GM18505 (cell line): ENCODE data around the gene KCNAB2.
"Not testable (repeated sequence)": the region's sequence is repeated elsewhere in the genome, so short reads cannot be mapped to it uniquely, and the experiment has no call there.

Experiments
- ATAC-seq: cut with Tn5 transposase; IDR thresholded peaks from one replicate; pipeline ENCODE4 v1.9.1; 2021; ENCODE audit not compliant: unreplicated experiment
- POLR2A ChIP-seq: IDR thresholded peaks from 4 replicates; pipeline ENCODE4 v1.6.1; 2011; ENCODE audit warnings: borderline replicate concordance; ENCODE audit not compliant: insufficient read depth, insufficient read length; ENCODE audit errors: extremely low read depth

The KCNAB2 gene

DNA sequence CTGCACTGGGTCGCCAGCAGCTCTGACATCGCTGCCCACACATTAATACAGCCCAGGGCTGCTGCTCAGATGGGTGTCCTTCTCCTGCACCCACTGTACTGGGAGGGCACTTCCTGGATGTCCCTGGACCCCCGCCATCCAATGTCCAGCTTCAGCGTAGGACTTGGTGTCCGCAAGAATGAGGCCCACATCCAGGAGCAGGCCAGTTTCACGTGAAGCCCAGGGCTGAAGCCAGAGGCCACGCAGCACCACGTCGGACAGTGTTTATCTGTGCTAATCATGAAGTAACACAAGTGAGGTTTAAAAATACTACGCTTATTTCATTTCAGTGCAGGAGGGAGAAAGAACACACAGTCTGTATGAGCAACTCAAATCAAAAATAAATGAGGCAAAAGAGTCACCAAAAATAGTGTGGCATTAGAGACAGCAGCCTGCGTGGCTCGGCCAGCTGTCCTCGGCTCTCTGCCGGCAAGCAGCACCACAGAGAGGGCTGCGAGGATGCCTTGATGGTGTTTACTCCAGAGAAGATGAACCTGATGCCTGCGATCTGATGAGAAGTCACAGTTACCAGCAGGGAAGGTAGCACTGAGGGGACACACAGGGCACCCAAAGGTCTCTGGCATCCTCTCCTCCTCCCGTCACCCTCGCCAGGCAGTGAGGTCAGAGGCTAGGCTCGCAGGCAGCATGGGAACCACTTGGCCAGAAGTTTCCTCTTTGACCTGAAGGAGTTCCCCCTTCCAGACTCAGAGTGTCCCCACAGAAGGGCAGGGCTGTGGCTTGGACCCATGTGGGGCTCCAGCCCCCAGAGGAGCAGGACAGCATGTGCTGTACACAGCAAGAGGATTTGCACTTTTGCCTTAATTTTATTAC is 31.3 kb upstream of the KCNAB2 start:
- no peak for TF ChIP-seq POLR2A
- ATAC-seq: no peak

DNA sequence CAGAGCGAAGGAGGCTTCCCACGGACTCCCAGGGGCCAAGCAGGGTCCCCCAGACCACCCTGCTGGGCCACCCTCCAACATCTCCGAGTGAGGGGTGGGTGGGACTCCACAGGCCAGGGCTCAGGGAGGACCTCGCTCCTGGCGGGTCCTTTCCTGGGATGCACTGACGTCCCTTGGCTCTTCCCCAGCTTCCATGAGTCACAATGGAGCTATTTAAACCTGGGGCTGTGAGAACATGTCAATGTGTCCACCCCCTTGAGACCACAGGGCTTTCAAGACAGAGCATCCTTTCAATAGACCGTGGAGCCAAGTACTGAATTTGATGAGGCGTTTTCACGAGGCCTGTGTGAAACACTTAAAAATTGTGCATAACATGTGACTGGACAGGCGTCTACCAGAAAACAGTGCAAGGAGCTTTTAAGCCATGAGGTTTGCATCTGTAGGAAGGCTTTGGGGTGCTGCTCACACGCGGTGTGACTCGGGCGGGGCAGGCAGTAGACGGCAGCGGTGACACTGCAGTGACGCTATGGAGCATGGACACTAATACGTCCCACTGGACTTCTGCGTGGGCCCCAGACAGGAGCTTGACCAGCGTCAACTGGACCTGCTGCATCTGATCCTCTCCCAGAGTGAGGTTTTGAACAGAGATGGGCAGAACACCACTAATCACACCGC is 29.4 kb upstream of the KCNAB2 start:
- ATAC-seq: no peak
- TF ChIP-seq POLR2A: no peak

DNA sequence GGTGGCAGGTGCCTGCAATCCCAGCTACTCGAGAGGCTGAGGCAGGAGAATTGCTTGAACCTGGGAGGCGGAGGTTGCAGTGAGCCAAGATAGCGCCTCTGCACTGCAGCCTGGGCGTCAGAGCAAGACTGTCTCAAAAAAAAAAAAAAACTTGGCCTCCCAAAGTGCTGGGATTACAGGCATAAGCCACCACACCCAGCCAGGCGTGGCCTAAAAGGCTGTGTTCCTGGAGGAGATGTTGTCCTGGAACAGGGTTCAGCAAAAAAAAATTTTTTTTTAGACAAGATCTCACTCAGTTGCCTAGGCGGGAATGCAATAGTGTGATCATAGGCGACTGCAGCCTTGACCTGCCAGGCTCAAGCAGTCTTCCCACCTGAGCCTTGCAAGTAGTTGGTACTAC is 28.0 kb upstream of the KCNAB2 start:
- not testable (repeated sequence) for ATAC-seq

DNA sequence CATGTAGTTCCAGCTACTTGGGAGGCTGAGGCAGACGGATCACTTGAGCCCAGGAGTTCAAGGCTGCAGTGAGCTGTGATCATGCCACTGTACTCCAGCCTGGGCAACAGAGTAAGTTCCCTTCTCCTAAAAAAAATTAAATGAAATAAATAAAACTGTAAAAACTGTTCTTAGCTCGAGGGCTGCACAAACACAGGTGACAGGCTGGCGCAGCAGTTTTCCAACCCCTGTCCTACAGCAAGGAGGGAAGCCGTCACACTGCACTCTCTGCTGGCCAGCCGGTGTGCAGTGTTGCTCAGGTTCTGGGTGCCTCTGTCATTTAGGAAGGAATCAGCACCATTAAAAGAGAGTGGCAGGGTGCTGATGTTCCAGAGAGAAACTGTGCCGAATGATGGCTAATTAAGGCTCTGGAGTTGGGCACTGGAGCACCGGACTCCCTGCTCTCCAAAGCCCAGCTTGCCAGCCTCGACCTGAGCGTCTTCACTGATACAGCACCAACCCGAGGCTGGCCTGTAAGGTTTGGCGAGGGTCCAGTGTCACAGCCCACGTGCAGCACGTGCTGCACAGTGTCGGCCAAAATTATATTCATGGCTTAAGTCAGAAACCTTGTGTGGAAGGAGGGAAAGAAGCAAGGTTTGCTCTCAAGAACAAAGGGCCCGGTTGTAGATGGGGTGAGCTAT is 26.4 kb upstream of the KCNAB2 start:
- ATAC-seq: no peak
- TF ChIP-seq POLR2A: no peak

DNA sequence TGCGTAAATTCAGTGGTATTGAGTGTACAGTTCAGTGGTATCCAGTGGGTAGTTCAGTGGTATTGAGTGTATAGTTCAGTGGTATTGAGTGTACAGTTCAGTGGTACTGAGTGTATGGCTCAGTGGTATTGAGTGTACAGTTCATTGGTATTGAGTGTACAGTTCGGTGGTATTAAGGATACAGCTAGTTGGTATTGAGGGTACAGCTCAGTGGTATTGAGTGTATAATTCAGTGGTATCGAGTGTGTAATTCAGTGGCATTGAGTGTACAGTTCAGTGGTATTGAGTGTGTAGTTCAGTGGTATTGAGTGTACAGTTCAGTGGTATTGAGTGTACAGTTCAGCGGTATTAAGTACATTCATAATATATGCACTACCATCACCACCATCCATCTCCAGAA is 23.5 kb upstream of the KCNAB2 start:
- TF ChIP-seq POLR2A: no peak
- ATAC-seq: no peak

DNA sequence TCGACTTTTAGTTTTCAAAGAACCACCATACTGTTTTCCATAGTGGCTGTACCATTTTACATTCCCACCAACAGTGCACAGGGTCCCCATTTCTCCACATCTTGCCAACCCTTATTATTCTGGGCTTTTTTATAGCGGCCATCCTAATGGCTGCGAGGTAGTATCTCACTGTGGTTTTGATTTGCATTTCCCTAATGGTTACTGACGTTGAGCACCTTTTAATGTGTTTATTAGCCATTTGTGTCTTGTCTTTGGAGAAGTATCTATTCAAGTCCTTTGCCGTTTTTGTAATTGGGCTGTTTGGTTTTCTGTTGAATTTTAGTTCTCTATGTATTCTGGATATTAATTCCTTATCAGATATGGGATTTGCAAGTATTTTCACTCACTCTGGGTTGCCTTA is 22.3 kb upstream of the KCNAB2 start:
- ATAC-seq: no peak
- no peak for TF ChIP-seq POLR2A

DNA sequence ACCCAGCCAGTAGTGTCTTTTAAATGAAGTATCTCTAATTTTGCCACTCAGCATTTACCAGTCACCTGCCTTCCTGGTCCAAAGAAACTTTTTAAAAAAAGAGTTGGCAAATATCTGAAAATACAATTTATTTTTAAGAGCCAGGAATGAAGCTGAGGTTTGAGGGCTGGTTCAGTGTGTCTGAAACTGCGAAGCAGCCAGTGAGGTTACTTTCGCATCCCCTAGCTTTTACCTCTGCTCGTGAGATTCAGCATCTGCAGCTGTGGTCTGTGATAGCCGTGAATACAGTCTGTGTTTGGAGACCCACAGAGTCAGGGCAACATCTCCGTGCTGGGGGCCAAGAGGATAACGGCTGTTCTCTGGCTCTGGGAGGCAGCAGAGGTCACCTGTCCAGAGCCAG is 21.3 kb upstream of the KCNAB2 start:
- ATAC-seq: no peak
- no peak for TF ChIP-seq POLR2A

DNA sequence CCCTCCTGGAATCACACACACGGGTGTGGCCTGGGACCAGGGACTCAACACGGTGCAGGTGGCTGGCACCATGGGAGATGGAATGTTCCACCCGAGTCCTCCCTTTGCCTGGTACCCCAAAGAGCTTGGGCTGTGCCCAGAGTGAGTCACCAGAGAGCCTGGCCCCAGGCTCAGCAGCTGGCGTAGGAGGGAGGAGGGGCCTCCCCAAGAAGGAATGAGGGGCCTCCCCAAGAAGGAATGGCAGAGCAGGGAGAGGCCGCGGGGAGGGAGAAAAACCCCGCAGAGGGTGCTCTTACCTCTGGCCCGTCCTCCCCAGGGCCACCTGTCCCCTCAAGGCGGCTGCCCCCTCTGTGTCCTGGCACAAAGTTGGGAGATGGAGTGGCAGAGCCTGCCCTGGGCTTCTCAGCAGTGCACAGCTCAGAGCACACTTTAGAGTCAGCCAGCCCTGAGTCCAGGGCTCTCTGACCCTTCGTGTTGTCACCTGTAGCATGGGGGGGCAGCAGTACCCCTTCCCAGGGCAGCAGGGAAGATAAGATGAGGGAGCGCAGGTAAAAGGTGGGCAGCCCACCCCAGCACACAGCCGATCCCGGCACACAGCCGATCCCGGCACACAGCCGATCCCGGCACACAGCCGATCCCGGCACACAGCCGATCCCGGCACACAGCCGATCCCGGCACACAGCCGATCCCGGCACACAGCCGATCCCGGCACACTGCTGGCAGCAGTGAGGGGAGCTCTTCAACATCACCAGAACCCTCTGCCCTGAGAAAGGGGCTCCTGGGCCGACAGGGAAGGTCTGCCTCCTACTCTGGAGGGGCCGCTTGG is 20.2 kb upstream of the KCNAB2 start:
- TF ChIP-seq POLR2A: no peak
- ATAC-seq: no peak

DNA sequence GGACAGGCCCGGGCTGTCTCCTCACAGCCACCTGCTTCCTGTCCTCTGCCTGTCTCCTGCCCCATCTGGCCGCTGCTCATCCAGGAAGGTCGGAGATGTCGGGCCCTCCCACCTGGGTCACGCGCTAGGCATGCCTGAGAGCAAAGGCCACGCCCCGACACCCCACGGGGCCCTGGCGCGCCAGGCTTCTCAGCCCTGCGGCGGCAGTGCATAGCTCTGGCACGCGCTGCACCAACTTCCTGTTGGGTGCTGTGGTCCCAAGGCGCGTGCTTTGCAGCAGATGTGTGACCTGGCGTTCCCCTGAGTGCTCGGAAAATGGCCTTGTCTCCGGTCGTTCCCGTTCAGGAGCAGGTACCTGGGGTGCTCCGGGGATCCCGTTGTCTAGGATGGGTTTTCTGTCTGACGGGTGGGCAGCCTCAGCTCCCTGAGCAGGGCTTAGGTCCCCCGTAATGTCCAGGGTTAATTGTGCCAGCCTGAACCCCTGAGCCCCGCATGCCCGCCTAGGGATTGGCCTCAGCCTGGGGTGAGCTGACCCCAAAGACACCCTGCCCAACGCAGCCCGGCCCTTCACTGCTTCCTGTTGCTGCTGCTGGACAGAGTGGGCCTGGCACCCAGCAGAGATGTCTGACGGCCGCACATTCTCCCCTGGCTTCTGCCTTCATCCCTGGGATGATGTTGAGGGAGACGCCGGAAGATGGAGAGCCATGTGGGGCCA is 19.4 kb upstream of the KCNAB2 start:
- TF ChIP-seq POLR2A: peak; percentile 94
- peak; percentile 78 for ATAC-seq

DNA sequence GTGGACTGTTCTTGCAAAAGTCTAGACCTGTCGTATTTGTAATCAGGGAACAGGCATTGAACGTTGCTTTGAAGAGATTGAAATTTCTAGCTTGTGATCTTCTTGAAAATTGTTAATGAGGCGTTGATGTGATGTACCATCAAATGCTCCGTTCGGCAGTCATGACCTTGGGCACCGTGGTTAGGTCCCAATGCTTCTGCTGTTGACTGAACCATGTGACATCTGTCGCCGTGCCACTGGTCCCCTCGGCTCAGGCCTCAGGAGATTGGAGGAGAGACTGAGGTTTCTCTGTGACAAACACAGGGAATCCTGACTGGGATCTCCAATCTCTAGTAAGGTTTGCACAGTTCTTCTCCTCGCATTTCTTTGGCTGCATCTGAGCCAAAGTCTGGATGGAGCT is 18.1 kb upstream of the KCNAB2 start:
- ATAC-seq: no peak
- no peak for TF ChIP-seq POLR2A

DNA sequence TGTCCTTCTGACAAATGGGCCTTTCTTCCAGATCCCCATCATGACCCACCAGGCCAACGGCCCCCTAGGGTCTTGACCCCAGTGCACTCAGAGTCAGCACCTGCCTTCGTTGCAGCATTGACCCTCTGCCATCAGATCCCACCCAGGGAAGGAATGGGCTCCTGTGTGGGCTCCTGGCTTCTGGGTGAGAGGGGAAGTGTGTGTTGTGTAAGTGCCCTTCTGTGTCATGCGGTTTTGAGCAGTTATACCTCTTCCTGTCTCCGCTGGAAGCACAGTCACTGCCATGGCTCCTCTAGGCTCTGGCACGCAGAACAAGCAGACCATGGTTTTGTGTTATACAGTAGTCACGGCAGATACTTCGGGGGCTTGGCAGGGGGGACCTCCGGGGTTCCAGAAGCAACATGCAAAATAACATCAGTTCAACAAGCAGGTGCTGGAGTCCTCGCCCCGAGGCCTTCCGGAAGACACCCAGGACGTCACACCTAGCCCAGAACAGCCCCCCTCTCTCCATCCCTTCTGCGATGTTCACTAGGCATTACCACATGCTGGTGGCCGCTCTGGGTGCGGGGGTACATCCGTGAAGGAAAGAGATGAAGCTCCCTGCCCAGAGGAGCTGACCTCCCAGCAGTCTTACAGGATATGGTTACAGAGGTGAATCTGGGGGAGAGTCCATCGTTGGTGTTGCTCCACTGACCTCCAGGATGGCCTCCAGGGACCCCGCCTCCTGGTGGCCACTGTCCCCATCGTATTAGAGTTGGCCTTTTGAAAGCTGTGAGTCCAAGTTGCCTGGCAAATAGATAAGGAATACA is 17.4 kb upstream of the KCNAB2 start:
- ATAC-seq: no peak
- peak; percentile 26 for TF ChIP-seq POLR2A

DNA sequence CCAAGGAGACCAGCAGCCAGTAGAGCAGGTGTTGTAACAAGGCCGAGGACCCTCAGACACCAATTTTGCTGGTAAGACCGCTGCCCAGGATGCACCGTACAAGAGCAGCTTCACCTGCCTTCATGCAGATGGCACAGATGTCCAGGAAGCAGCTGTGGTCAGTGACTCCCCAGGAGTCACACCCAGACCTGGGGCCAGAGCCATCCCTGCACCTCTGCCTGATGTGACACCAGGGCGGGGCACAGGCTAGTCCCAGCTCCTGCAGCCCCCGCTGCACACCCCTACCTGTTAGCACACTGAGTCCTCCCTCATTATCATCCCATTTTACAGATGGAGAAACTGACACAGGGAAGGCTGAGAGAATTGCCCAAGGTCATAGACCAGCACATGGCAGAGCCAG is 16.3 kb upstream of the KCNAB2 start:
- ATAC-seq: no peak
- no peak for TF ChIP-seq POLR2A
